NCI-H1930 (cell line): ENCODE measurements around the gene CROCC2.

ENCODE experiments used
- DNase-seq, 2 experiments: peaks; one replicate each; lab custom pipeline; 2025; lab: John Stamatoyannopoulos, UW

The CROCC2 gene

GRCh38 chr2:240988571-240989271 lies 82.6 kb downstream of the CROCC2 start:
- DNase-seq = no peak

GRCh38 chr2:240989451-240990265 lies 83.5 kb downstream of the CROCC2 start:
- DNase-seq = no peak

- DNase-seq = no peak
These were observed 84.1 kb downstream of the CROCC2 start for GRCh38 chr2:240990266-240990529.

GRCh38 chr2:240990726-240991377 lies 84.7 kb downstream of the CROCC2 start:
- no peak for DNase-seq

GRCh38 chr2:240991378-240992263 lies 85.5 kb downstream of the CROCC2 start:
- DNase-seq = no peak

- DNase-seq = no peak
These were observed 86.6 kb downstream of the CROCC2 start for GRCh38 chr2:240992572-240993291.

GRCh38 chr2:240993446-240994170 lies 87.5 kb downstream of the CROCC2 start:
- no peak for DNase-seq

- no peak for DNase-seq
These were observed 88.2 kb downstream of the CROCC2 start for GRCh38 chr2:240994171-240994896.

- no peak for DNase-seq
These were observed 89.2 kb downstream of the CROCC2 start for GRCh38 chr2:240995041-240996021.

- no peak for DNase-seq
These were observed 90.2 kb downstream of the CROCC2 start for GRCh38 chr2:240996161-240996833.

GRCh38 chr2:240996834-240997140 lies 90.7 kb downstream of the CROCC2 start:
- no peak for DNase-seq

GRCh38 chr2:240997141-240997855 lies 91.2 kb downstream of the CROCC2 start:
- DNase-seq = no peak

GRCh38 chr2:240997856-240998705 lies 91.9 kb downstream of the CROCC2 start, which contains the start of gene SNED1:
Gene SNED1 (plus strand): TSS chr2:240998618. CDS start chr2:240998838, 220 bp downstream.
- peak; percentile 40 to 53 for DNase-seq

- DNase-seq = no peak
These were observed 92.5 kb downstream of the CROCC2 start for GRCh38 chr2:240998706-240998994.

- no peak for DNase-seq
These were observed 93.1 kb downstream of the CROCC2 start for GRCh38 chr2:240998995-240999791.
